GM19463 (cell line): ENCODE data around the gene CPTP.
A peak's percentile ranks its signal among the peaks of the same experiment; 100 is the strongest.

ENCODE experiments used
- ATAC-seq: cut with Tn5 transposase; IDR thresholded peaks from one replicate; pipeline ENCODE4 v1.9.1; 2021; ENCODE audit warnings: mild to moderate bottlenecking, moderate library complexity; ENCODE audit not compliant: unreplicated experiment

The CPTP gene

DNA sequence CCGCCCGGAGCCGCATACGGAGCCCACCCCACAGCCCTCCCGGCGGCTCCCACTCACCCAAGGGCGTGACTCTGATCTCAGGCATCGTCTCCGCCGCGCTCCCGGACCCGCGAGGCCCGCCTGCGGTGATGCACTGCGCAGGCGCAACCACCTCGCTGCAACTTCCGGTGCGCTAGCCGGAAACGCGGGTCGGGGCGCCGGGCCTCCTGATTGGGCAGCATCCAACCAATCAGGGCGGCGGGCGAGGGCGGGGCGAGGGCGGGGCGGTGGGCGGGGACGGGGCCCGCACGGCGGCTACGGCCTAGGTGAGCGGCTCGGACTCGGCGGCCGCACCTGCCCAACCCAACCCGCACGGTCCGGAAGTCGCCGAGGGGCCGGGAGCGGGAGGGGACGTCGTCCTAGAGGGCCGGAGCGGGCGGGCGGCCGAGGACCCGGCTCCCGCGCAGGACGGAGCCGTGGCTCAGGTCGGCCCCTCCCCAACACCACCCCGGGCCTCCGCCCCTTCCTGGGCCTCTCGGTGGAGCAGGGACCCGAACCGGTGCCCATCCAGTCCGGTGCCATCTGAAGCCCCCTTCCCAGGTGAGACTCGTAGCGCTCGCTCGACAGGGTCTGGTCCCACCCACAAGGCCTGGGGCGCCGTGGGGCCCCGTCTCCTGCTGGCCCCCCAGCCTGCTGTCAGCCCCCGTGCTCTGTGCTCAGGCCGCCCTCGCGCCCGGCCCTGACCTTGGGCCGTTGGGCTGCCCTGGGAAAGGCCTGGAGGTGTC, at the start of gene CPTP, which contains the start of gene INTS11:
CPTP (plus strand) TSS at position 279 of the 764 bp plus-strand sequence. CDS start 2,109 bp downstream, outside the sequence.
INTS11 (minus strand) TSS at position 137 of the 764 bp plus-strand sequence; CDS start at position 85, 52 bp downstream.
- peak; percentile 82 for ATAC-seq

DNA sequence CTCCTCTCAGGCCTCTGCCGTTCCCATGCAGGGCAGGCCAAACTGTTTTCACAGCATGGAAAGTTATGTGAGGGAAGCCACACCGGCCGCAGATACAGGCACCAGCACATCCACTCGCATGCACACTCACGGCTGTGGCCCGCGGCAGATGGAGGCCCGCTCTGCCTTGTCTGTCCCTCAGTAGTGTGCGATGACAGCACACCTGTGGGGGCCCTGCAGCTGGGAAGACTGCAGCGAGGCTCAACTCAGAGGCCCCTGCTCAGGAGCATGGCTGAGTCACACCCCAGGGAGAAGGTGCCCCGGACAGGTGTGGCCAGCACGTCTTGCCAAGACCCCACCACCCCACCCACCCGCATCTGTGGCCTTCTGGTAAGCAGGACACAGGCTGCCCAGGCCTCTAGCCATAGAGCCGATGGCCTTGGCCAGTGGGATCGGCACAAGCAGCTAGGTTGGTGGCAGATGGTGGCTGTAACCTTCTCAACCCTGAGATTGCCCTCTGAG, 49.6 kb upstream of the CPTP start:
- no peak for ATAC-seq

DNA sequence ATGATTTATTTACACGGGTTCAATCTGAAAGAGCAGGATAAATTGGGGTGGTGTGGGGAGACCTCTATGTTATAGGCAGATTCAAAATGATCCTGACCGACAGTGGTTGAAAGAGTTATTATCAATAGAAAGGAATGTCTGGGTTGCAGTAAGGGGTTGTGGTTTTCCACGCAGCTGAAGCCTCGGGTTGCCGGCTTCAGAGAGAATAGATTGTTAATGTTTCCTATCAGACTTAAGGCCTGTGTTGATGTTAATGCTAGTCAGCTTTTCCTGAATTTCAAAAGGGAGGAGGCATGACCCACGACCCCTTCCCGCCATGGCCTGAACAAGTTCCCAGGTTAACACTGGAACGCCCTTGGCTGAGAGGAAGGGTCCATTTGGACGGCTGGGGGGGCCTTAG, 48.8 kb upstream of the CPTP start:
- ATAC-seq, result no peak

DNA sequence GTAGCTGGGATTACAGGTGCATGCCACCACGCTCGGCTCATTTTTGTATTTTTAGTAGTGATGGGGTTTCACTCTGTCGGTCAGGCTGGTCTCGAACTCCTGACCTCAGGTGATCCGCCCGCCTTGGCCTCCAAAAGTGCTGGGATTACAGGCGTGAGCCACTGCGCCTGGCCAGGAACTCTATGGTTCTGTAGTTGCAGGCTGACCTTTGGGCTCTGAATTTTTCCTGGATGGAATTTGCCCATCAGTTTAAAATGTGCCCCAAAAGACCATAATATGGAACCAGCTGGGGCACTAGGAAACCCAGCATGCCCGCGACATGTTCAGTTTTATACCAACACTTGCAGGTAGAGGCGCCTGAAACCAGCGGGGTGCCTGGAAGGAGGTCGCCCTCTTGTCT, 46.0 kb upstream of the CPTP start:
- ATAC-seq, result no peak

GRCh38 chr1:1279028-1279427, 45.6 kb upstream of the CPTP start:
- ATAC-seq, result no peak

DNA sequence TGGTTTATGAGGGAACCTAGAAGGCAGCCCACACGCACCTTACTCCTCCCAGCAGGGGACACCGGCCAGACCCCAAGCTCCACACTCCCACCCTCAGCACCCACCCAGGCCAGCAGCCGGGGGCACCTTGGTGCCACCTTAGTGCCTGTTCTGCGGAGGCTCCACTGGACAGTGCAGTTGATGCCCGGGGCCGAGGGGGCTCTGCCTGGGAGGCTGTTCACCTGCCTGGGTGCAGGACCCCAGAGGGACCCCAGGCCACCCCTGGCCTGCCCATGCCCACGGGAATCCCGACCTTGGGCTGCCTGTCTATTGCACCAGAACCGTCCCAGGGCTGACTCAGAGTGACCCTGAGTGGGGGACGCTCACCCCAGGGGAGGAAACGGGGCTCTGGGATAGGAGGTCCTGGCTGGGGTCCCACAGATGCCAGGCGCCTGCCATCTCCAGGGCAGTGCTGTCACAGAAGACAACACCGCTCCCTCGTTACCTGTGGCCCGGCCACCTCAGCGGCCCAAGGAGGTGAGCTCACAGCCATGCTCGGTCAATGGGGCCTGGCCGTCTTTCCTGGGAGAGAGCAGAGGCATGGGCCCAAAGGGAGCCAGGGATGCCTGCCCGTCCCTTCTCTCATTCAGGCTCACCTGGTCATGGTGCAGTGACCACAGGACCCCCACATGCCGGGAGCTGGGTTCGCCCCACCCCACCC, 43.7 kb upstream of the CPTP start:
- no peak for ATAC-seq

- no peak for ATAC-seq
Observed at GRCh38 chr1:1281533-1282321, 42.9 kb upstream of the CPTP start.

GRCh38 chr1:1282998-1283397, 41.6 kb upstream of the CPTP start:
- ATAC-seq, result no peak

DNA sequence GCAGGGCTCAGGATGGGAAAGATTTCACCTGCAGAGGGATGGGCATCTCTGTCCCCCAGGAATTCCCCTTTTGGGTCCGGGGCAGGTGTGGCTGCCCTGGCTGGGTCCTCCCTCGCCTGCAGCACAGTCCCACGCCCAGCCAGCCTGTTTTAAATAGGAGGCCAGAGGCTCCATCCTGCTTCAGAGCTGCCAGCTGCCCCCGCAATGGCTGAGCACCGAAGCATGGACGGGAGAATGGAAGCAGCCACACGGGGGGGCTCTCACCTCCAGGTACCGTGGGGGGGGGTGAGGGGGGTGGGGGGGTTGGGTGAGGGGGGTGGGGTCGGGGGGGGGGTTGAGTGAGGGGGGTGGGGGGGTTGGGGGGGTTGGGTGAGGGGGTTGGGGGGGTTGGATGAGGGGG, 40.8 kb upstream of the CPTP start:
- no peak for ATAC-seq

DNA sequence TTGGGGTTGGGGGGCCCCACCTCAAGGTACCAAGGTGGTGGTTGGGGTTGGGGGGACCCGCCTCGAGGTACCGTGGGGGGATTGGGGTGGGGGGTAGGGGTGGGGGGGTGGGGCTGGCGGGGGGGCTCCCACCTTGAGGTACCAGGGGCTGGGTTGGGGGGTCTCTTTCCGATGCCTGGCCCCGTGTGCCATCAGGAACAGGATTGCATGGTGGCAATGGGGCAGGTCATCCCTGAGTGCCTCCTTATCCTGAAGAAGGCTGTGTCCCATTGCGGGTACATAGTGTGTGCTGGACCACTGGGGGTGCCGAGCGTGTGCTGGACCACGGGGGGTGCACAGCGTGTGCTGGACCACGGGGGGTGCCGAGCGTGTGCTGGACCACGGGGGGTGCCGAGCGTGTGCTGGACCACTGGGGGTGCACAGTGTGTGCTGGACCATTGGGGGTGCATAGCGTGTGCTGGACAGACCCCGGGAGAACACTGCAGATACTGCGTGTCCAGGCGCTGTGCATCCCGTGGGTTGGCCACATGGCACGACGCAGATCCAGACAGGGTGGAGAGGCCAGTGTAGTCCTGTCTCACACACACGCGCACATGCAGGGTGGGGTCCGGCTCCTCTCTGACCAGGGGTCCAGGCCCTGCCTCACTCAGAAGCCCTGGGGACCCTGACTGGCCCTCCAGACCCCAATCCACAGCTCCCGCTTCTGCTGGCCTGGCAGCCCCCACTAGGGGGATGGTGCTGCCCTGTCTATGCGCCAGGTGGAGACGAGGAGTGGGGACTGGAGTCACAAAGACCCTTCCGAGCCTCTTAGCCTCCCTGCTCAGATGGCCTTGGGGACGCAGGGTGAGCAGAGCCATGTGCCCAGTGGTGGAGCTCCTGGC, 40.1 kb upstream of the CPTP start:
- no peak for ATAC-seq

DNA sequence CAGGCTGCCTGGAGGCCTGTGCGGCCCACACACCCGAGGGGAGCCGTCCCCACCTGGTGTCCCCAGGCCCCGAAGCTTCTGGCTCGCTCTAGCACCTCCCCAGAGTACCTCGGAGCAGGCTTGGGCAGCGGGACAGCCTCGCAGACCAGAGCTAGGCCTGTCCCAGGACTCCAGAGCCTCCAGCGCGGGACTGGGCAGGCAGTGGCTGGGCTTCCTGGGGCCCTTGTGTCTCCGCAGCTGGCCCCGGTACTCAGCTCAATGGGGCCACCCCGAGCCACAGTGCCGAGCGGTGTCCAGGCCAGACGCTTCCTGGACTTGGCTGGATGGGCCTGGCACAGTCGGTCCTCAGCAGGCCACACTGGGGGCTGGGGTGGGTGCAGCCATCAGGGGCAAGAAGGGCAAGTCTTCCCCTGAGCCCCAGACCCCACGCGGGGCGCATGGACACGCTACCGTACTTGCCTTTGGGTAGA, 39.5 kb upstream of the CPTP start:
- ATAC-seq, result no peak

DNA sequence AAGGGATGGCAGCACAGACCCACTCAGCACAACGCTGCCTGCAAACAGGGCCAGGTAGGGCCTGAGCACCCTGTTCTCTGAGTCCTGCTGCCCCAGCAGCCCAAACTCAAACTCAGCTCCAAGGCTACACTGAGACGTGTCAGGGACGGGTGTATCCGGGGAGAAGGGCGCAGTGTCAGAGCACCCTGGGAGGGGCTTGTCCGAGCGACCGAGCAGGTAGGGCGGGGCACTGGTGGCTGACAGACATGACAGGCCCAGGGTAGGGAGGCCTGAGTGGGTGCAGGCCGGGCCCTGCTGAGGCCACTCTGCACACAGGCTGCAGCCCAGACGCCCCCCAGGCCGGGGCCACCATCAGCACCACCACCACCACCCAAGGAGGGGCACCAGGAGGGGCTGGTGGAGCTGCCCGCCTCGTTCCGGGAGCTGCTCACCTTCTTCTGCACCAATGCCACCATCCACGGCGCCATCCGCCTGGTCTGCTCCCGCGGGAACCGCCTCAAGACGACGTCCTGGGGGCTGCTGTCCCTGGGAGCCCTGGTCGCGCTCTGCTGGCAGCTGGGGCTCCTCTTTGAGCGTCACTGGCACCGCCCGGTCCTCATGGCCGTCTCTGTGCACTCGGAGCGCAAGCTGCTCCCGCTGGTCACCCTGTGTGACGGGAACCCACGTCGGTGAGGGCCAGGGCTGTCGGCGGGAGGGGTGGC, 38.8 kb upstream of the CPTP start:
- ATAC-seq, result no peak

- no peak for ATAC-seq
Observed at GRCh38 chr1:1286313-1287261, 38.0 kb upstream of the CPTP start.

DNA sequence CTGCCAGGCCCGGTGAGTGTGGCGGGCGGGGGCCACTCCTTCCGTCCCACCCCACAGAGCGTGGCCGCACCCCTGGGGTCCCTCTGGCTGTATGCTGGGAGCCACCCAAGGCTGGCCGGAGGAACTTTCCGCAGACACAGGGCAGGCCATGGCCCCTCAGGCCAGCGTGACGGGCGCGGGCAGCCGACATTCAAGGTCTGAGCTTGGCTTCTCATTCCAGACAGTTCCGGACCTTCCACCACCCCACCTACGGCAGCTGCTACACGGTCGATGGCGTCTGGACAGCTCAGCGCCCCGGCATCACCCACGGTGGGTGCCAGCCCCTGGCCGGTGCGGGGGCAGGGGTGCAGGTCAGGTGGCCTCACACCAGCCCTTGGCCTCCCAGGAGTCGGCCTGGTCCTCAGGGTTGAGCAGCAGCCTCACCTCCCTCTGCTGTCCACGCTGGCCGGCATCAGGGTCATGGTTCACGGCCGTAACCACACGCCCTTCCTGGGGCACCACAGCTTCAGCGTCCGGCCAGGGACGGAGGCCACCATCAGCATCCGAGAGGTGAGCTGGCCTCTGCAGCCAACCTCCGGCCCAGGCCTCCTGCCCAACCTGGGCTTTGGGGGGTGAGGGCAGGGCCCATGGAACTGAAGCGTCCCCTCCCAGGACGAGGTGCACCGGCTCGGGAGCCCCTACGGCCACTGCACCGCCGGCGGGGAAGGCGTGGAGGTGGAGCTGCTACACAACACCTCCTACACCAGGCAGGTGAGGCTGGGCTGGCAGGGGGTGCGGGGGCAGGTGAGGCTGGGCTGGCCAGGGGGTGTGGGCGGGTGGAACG, 37.1 kb upstream of the CPTP start:
- ATAC-seq, result no peak

- no peak for ATAC-seq
Observed at GRCh38 chr1:1290238-1290731, 34.3 kb upstream of the CPTP start.

DNA sequence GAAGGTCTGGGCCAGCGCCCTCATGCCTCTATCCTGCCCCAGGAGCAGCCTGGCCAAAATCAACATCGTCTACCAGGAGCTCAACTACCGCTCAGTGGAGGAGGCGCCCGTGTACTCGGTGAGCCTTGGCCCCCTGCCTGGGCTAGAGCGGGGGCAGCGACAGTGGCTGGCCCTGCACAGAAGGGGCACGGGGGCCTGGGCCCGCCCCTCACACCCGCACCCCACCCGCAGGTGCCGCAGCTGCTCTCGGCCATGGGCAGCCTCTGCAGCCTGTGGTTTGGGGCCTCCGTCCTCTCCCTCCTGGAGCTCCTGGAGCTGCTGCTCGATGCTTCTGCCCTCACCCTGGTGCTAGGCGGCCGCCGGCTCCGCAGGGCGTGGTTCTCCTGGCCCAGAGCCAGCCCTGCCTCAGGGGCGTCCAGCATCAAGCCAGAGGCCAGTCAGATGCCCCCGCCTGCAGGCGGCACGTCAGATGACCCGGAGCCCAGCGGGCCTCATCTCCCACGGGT, 33.5 kb upstream of the CPTP start:
- no peak for ATAC-seq
